Hepatocyte (in vitro differentiated cells): ENCODE results near the gene TM2D3. TPM values are rescaled to one million over a fixed set of nuclear protein-coding genes. Genes with fewer than 3 reads are reported as not detected.
A peak's percentile ranks its signal among the peaks of the same experiment; 100 is the strongest.

Source experiments
- DNase-seq: peaks from one replicate; pipeline ENCODE4 v3.0.0-alpha.2; 2016; ENCODE audit warnings: low spot score
- H2AFZ ChIP-seq: fragments of 200-600 bp; sonication (generic); 2 replicates; pipeline ENCODE4 v1.6.0; 2016; ENCODE audit warnings: antibody characterized with exemption, mild to moderate bottlenecking
- H3K27ac ChIP-seq: fragments of 200-600 bp; sonication (generic); 2 replicates; pipeline ENCODE4 v1.5.1; 2016; ENCODE audit warnings: mild to moderate bottlenecking
- H3K27me3 ChIP-seq: fragments of 200-600 bp; sonication (generic); 2 replicates; pipeline ENCODE4 v1.6.1; 2016
- H3K36me3 ChIP-seq: fragments of 200-600 bp; sonication (generic); replicated peaks from 2 replicates; pipeline ENCODE4 v1.5.1; 2016; ENCODE audit warnings: low read depth; ENCODE audit not compliant: insufficient read depth
- H3K4me1 ChIP-seq: fragments of 200-600 bp; sonication (generic); 2 replicates; pipeline ENCODE4 v1.5.1; 2016; ENCODE audit warnings: mild to moderate bottlenecking, moderate library complexity; ENCODE audit not compliant: insufficient read depth
- H3K4me2 ChIP-seq: fragments of 200-600 bp; sonication (generic); 2 replicates; pipeline ENCODE4 v1.6.0; 2016
- H3K4me3 ChIP-seq: fragments of 200-600 bp; sonication (generic); 2 replicates; pipeline ENCODE4 v1.5.1; 2016; ENCODE audit warnings: mild to moderate bottlenecking
- H3K79me2 ChIP-seq: fragments of 200-600 bp; sonication (generic); 2 replicates; pipeline ENCODE4 v1.6.0; 2017; ENCODE audit warnings: mild to moderate bottlenecking
- H3K9me2 ChIP-seq: fragments of 200-600 bp; sonication (generic); replicated peaks from 2 replicates; pipeline ENCODE4 v1.6.0; 2017; ENCODE audit warnings: mild to moderate bottlenecking; ENCODE audit not compliant: insufficient read depth
- H3K9me3 ChIP-seq: fragments of 200-600 bp; sonication (generic); 2 replicates; pipeline ENCODE4 v1.5.1; 2016; ENCODE audit warnings: low read depth, mild to moderate bottlenecking
- H4K20me1 ChIP-seq: fragments of 200-600 bp; sonication (generic); 2 replicates; pipeline ENCODE4 v1.6.0; 2016; ENCODE audit warnings: mild to moderate bottlenecking; ENCODE audit not compliant: insufficient read depth, poor library complexity, severe bottlenecking
- CTCF ChIP-seq: fragments of 200-600 bp; sonication (generic); IDR thresholded peaks from 2 replicates; pipeline ENCODE4 v1.5.1; 2016; ENCODE audit warnings: antibody characterized with exemption, mild to moderate bottlenecking; ENCODE audit not compliant: poor library complexity
- EZH2 ChIP-seq: fragments of 200-600 bp; sonication (generic); IDR thresholded peaks from 2 replicates; pipeline ENCODE4 v1.6.1; 2016; ENCODE audit warnings: antibody characterized with exemption, mild to moderate bottlenecking, borderline replicate concordance
- EZH2phosphoT487 ChIP-seq: fragments of 200-600 bp; sonication (generic); IDR thresholded peaks from one replicate; pipeline ENCODE4 v1.6.1; 2018; ENCODE audit warnings: antibody characterized with exemption, mild to moderate bottlenecking, low read depth, moderate library complexity; ENCODE audit not compliant: unreplicated experiment, severe bottlenecking
- WGBS: methylation state at CpG from one replicate; pipeline ENCODE4 v1.1.6; 2016; ENCODE audit warnings: low lambda C conversion rate; ENCODE audit errors: missing lambda C conversion rate; 5-methylcytosine and 5-hydroxymethylcytosine counted together
- polyA plus RNA-seq: library from polyadenylated mRNA; unstranded; fragments of >200 nt; fragmentation: Nextera tagmentation; extraction: Ambion mirVana; gene quantifications from 2 replicates; pipeline ENCODE4 v1.2.1, GENCODE V29; 2016
- total RNA-seq: library from RNA; depleted of rRNA; stranded (reverse); fragments of >200 nt; gene quantifications from 2 replicates; pipeline ENCODE4 v1.2.3, GENCODE V29; 2014

The TM2D3 gene
- total and polyA plus RNA-seq, 2 experiments from 2014 or later = 41.9 to 55.7 TPM

DNA sequence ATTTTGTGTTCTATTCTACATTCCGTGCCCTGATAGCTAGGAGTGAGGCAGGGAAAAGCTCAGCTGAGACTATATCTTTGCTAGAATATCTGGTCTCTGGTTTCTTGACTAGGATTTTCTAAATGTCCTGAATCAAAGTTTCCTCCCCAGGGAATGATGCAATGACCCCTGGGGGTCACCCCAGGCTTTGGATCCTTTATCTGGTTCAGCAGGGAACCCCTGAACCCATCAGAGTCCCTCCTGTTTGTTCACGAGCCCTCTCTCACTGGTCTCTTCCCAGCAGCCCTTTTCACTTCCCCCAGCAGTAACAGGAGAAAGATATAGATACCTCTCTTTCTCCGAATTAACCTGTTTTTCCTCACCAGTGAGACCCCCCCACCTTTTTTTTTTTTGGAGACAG, 14.3 kb downstream of the TM2D3 start:
- Histone ChIP-seq H3K4me2 (no peak overlapping the region), H3K79me2 (peaks cover 5% of the 10 kb centered on the region), H3K36me3 (no peaks in the 10 kb centered on the region), H4K20me1 (no peaks in the 10 kb centered on the region), H3K27me3 (no peaks in the 10 kb centered on the region), H3K4me1 (peaks cover 4% of the 10 kb centered on the region), H2AFZ (no peak overlapping the region), H3K27ac (no peak overlapping the region), H3K4me3 (no peak overlapping the region), H3K9me2 (no peaks in the 10 kb centered on the region), H3K9me3 (no peaks in the 10 kb centered on the region)
- TF ChIP-seq CTCF (no peak), EZH2 (no peak), EZH2phosphoT487 (no peak)
- no peak for DNase-seq
- WGBS = 82% methylated on average over 3 of the region's 3 CpGs

GRCh38 chr15:101637516-101637915, 14.7 kb downstream of the TM2D3 start:
- no peak overlapping the region for H3K27ac ChIP-seq
- DNase-seq = peak; percentile 29
- no peak for TF ChIP-seq EZH2phosphoT487
- no peak for TF ChIP-seq CTCF
- no peak for TF ChIP-seq EZH2
- no peaks in the 10 kb centered on the region for H4K20me1 ChIP-seq
- no peaks in the 10 kb centered on the region for H3K9me3 ChIP-seq
- H3K4me3 ChIP-seq = no peak overlapping the region
- H3K4me1 ChIP-seq = peaks cover 4% of the 10 kb centered on the region
- H2AFZ ChIP-seq = no peak overlapping the region
- H3K9me2 ChIP-seq = no peaks in the 10 kb centered on the region
- WGBS = 77% methylated on average over 6 of the region's 6 CpGs
- H3K79me2 ChIP-seq = peaks cover 5% of the 10 kb centered on the region
- no peaks in the 10 kb centered on the region for H3K27me3 ChIP-seq
- H3K36me3 ChIP-seq = no peaks in the 10 kb centered on the region
- no peak overlapping the region for H3K4me2 ChIP-seq

DNA sequence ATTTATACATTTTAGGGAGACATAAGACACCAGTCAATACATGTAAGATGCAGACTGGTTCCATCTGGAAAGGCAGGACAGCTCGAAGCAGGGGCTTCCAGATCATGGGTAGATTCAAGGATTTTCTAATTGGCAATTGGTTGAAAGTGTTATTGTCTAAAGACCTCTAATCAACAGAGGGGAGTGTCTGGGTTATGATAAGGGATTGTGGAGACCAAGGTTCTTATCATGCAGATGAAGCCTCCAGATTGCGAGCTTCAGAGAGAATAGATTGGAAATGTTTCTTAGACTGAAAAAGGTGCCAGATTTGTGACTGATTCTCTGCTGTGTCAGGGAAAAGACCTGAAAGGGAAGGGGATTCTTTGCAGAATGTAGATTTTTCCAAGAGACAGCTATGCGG, 15.1 kb downstream of the TM2D3 start:
- Histone ChIP-seq H3K4me1 (peaks cover 4% of the 10 kb centered on the region), H4K20me1 (no peaks in the 10 kb centered on the region), H3K9me3 (no peaks in the 10 kb centered on the region), H3K27me3 (no peaks in the 10 kb centered on the region), H3K79me2 (peaks cover 5% of the 10 kb centered on the region), H3K4me3 (no peak overlapping the region), H3K9me2 (no peaks in the 10 kb centered on the region), H3K27ac (no peak overlapping the region), H3K4me2 (no peak overlapping the region), H3K36me3 (no peaks in the 10 kb centered on the region), H2AFZ (no peak overlapping the region)
- no peak for DNase-seq
- 71% methylated on average over 3 of the region's 3 CpGs for WGBS
- TF ChIP-seq CTCF (no peak), EZH2phosphoT487 (no peak), EZH2 (no peak)
